Activated T-helper 1 cell treated with anti-CD3 and anti-CD28 coated beads, Interleukin-2, amount 50 U/mL, for 16 hours (primary cell): ENCODE data around the gene TTC28.
"Not testable (repeated sequence)": the region's sequence is repeated elsewhere in the genome, so short reads cannot be mapped to it uniquely, and the experiment has no call there.

ENCODE experiments used
- DNase-seq, 2 donors: peaks; one replicate each; pipeline ENCODE4 v3.0.0-alpha.2; 2020; ENCODE audit warnings: low read depth in 1 of 2, low spot score in 1 of 2

TTC28 gene

DNA sequence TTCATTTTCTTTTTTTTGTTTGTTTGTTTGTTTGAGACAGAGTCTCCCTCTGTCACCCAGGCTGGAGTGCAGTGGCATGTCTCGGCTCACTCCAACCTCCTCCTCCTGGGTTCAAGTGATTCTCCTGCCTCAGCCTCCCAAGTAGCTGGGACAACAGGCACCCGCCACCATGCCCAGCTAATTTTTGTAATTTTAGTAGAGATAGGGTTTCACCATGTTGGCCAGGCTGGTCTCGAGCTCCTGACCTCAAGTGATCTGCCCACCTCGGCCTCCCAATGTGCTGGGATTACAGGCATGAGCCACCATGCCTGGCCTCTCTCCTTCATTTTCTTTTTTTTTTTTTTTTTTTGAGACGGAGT lies 118.9 kb downstream of the TTC28 start:
- DNase-seq = not testable (repeated sequence)

- DNase-seq = no peak
Observed at GRCh38 chr22:28560046-28560742, 119.4 kb downstream of the TTC28 start.

- DNase-seq = no peak
Observed at GRCh38 chr22:28557184-28557583, 122.5 kb downstream of the TTC28 start.

GRCh38 chr22:28553108-28553866 lies 126.4 kb downstream of the TTC28 start:
- DNase-seq = not testable (repeated sequence)

GRCh38 chr22:28548406-28548805 lies 131.2 kb downstream of the TTC28 start:
- DNase-seq = no peak

DNA sequence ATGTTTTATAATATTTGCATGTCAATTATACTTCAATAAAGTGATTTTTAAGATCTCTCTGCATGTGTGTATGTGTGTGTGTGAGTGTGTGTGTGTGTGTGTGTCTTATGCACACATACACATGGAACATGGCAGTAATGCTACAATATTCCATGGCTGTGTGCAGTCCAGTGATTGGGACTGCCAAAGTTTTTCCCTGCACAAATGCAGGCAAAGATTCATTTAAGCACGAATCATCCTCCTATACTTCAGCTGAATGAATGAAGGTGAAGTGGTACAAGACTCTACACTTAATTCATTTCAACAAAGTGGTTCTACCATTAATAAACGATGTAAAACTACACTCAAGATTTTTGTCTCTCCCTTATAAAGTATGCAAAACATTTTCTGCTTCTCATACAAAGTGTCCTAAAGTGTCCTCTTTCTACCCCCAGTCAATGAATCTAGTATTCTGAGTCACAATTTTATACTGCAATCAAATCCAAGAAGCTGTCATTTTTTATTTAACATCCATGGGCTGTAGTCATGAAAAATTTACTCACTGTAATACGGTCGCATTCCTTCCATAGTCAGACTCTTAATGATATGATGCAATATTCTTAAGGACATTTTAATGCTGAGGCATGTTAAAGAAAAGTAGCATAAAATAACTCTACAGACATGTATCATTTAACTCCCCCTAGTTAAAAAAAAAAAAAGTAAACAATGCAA lies 132.4 kb downstream of the TTC28 start:
- no peak for DNase-seq

DNA sequence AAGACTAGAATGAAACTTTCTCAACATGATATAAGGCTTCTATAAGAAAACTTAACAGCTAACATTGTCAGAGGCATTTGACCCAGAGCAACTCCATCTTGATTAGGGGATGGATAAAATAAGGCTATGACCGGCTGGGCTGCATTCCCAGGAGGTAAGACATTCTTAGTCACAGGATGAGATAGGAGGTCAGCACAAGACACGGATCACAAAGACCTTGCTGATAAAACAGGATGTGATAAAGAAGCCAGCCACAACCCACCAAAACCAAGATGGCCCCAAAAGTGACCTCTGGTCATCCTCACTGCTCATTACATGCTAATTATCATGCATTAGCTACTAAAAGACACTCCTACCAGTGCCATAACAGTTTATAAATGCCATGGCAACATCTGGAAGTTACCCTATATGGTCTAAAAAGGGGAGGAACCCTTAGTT lies 135.2 kb downstream of the TTC28 start:
- no peak for DNase-seq

DNA sequence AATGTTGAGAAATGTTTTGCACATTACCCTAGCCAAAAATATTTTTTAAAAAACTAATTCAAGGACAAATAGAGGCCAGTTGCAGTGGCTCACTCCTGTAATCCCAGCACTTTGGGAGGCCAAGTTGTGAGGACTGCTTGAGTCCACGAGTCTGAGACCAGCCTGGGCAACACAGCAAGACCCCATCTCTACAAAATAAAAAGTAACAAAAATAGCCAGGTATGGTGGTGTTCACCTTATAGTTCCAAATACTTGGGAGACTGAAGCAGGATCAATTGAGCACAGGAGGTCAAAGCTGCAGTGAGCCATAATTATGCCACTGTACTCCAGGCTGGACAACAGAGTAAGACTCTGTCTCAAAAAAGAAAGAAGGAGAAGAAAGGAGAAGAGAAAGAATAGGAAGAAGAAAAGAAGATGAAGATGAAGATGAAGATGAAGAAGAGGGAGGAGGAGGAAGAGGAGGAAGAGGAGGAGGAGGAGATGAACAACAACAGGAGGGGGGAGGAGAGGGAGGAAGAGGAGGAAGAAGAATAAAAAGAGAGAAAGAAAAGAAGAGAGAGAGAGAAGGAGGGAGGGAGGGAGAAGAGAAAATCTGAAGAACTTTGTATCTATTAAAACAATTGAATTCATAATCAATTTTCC lies 136.5 kb downstream of the TTC28 start:
- DNase-seq = no peak

GRCh38 chr22:28541137-28541536 lies 138.5 kb downstream of the TTC28 start:
- DNase-seq = no peak

GRCh38 chr22:28538922-28539321 lies 140.7 kb downstream of the TTC28 start:
- no peak for DNase-seq

- not testable (repeated sequence) for DNase-seq
Observed at GRCh38 chr22:28530565-28530964, 149.1 kb downstream of the TTC28 start.

GRCh38 chr22:28529144-28529543 lies 150.5 kb downstream of the TTC28 start:
- not testable (repeated sequence) for DNase-seq

DNA sequence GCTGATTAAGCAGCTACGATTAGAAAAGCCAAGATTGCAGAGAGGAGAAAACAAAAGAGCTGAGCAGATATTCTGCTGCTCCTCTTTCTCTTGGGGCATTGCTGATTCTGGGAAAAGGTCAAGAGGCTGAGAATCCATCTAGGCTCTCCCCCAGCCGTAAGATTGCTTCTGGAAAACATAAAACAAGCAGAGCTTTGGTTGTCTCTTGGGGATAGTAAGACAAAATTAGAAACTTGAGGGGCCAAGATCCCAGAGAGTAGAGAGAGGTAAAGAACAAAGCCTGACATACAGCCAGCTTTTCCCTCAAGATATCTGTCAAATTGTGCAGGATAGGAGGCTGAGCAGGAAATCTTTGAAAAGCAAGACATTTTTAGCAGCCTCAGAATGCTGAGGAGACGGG lies 158.2 kb downstream of the TTC28 start:
- no peak for DNase-seq

- no peak for DNase-seq
Observed at GRCh38 chr22:28514321-28514821, 165.3 kb downstream of the TTC28 start.

DNA sequence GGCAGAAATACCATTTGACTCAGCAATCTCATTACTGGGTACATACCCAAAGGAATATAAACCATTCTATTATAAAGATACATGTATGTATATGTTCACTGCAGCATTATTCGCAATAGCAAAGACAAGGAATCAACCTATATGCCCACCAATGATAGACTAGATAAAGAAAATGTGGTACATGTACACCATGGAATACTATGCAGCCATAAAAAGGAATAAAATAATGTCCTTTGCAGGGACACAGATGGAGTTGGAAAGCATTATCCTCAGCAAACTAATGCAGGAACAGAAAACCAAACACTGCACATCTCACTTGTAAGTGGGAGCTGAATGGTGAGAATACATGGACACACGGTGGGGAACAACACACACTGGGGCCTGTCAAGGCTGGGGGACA lies 167.3 kb downstream of the TTC28 start:
- not testable (repeated sequence) for DNase-seq

DNA sequence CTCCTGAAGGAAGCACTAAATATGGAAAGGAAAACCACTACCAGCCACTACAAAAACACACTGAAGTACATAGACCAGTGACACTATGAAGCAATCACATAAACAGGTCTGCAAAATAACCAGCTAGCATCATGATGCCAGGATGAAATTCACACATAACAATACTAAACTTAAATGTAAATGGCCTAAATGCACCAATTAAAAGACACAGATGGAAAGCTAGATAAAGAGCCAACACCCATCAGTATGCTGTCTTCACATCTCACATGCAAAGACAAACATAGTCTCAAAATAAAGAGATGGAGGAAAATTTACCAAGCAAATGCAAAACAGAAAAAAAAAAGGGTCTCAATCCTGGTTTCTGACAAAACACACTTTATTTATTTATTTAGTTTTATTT lies 171.7 kb downstream of the TTC28 start:
- DNase-seq = no peak

- DNase-seq = no peak
Observed at GRCh38 chr22:28506150-28506535, 173.5 kb downstream of the TTC28 start.

DNA sequence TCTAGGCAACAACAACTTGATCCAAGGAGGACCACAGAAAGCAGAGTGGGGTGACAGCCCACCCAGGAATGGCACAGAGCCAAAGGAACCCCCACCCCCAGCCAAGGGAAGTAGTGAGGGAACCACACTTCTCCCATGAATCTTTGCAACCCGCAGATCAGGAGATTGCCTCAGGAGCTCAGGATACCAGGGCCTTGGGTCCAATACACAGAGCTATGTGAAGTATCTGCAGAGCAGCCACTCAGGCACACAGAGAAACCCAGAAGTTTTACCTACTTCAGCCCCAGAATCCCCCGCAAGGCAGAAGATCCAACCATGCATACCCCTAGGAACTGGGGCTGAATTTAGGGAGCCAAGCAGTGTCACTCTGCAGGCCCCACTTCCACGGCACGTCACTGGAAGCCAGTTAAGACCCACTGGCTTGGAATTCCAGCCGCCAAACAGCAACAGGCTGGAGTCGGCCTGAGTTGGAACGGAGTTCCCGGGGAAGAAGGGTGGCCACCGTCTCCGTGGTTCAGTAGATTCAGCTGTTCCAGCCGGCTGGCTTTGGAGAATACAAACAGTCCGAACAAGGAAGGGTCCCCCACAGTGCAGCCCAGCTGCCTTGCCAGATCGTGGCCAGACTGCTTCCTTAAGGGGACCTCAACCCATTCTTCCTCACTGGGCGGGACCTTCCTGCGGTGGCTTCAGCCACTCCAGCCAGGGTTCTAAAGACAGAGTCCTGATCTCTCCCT lies 174.1 kb downstream of the TTC28 start:
- DNase-seq = no peak

DNA sequence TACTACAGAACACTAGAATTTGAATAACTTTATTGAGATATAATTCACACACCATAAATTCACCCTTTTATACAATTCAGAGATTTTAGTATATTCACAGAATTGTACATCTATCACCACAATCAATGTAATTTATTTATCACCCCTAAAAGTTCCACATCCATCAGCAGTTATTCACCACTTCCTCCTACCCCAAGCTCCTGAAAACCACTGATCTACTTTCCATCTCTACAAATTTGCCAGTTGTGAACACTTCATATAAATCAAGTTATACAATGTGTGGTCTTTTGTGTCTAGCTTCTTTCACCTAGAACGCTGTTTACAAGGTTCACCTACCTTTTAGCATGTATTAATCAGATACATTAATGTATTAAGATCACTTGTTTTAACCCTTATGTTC lies 179.6 kb downstream of the TTC28 start:
- no peak for DNase-seq

- no peak for DNase-seq
Observed at GRCh38 chr22:28498044-28498443, 181.6 kb downstream of the TTC28 start.

DNA sequence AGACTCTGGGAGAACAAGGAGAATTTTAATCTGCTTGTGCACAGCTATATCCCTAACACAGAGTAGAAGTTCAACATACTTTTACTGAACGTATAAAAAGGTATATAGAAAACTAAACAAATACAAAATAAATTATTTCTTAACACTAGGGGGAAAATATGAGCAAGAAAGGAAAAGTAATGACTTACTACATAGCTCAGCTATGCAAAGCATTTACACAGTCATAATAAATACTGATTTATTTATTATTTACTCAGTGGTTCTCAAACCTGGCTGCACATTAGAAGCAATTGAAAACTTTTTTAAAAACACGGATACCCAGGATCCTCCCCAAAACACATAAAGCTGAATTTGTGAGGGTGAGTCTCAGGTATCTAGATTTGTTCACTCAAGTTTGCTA lies 182.5 kb downstream of the TTC28 start:
- no peak for DNase-seq
